Tibial nerve (tissue), 4 donors: ENCODE data around the gene CFAP54. TPM values are rescaled to one million over a fixed set of nuclear protein-coding genes. Genes with fewer than 3 reads are reported as not detected.
"Not testable (repeated sequence)": the region's sequence is repeated elsewhere in the genome, so short reads cannot be mapped to it uniquely, and the experiment has no call there.

Experiments used
- DNase-seq, 2 donors: peaks; one replicate each; pipeline ENCODE4 v3.0.0-alpha.2; 2019; ENCODE audit warnings: low spot score in 2 of 2
- H3K27ac ChIP-seq, 4 donors: fragments of 200-600 bp; sonication (generic) in 3 of 4; one replicate each; pipeline ENCODE4 v1.5.1; 2017 to 2019; ENCODE audit warnings: mild to moderate bottlenecking in 1 of 4
- H3K27me3 ChIP-seq, 2 donors: fragments of 200-600 bp; sonication (generic) in 1 of 2; one replicate each; pipeline versions ENCODE4 v1.5.1 to v1.6.0; 2017 to 2019
- H3K36me3 ChIP-seq, 3 donors: fragments of 200-600 bp; sonication (generic); one replicate each; pipeline ENCODE4 v1.5.1; 2018 to 2019
- H3K4me1 ChIP-seq, 4 donors: fragments of 200-600 bp; sonication (generic) in 3 of 4; one replicate each; pipeline ENCODE4 v1.5.1; 2017 to 2019
- H3K4me3 ChIP-seq, 4 donors: fragments of 200-600 bp; sonication (generic) in 3 of 4; one replicate each; pipeline ENCODE4 v1.5.1; 2017 to 2019; ENCODE audit warnings: mild to moderate bottlenecking in 1 of 4, moderate library complexity in 1 of 4
- H3K9me3 ChIP-seq, 4 donors: fragments of 200-600 bp; sonication (generic) in 3 of 4; one replicate each; pipeline ENCODE4 v1.5.1; 2017 to 2019
- CTCF ChIP-seq, 5 experiments: fragments of 200-600 bp in 3 of 5; fragments of 450-650 bp in 2 of 5; sonication (generic) in 3 of 5; IDR thresholded peaks; one replicate each; pipeline ENCODE4 v1.5.1; 2016 to 2019; ENCODE audit warnings: antibody characterized with exemption in 5 of 5, mild to moderate bottlenecking in 3 of 5, moderate library complexity in 2 of 5
- EP300 ChIP-seq, 2 donors: sonication (generic); formaldehyde crosslinking; IDR thresholded peaks; one replicate each; pipeline ENCODE4 v1.6.1; 2017; ENCODE audit warnings: antibody characterized with exemption in 2 of 2, mild to moderate bottlenecking in 1 of 2
- POLR2A ChIP-seq, 2 donors: fragments of 450-650 bp; IDR thresholded peaks; one replicate each; pipeline ENCODE4 v1.6.1; 2017; ENCODE audit warnings: antibody characterized with exemption in 2 of 2, mild to moderate bottlenecking in 2 of 2, moderate library complexity in 2 of 2
- WGBS, 2 donors: methylation state at CpG; one replicate each; pipeline ENCODE4 v1.1.5; 2018; 5-methylcytosine and 5-hydroxymethylcytosine counted together
- total RNA-seq, 4 donors: library from RNA; depleted of rRNA; stranded (reverse); fragments of >200 nt; gene quantifications; one replicate each; pipeline ENCODE4 v1.1.0, GENCODE V29; 2016

The CFAP54 gene
- total RNA-seq, 4 donors from 2014 or later: 0.87 to 6.7 (median 2.1) TPM

DNA sequence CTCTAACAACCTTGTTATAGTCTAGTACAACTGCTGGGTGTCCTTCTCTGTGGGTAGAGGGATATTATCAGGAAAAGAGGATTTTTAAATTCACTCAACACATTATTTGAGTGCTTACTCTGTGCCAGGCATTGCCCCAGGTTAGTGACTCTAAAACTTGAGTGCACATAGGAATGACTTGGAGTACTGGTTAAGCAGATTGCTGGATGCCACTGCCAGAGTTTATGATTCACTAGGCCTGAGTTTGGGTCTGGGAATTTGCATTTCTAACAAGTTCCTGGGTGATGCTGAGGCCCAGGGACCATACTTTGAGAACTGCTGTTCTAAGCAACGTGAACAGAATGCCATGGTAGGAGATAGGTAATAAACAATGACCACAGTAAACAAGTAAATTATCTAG lies 96.6 kb downstream of the CFAP54 start:
- Histone ChIP-seq H3K27ac (no peak overlapping the region), H3K27me3 (no peaks in the 10 kb centered on the region), H3K4me3 (no peak overlapping the region), H3K4me1 (no peaks in the 10 kb centered on the region), H3K36me3 (no peaks in the 10 kb centered on the region), H3K9me3 (no peaks in the 10 kb centered on the region)
- WGBS, 2 donors: 94 to 97% methylated on average over 1 of the region's 1 CpG
- no peak for TF ChIP-seq EP300 (IDR thresholded peaks at IDR 0.05)
- no peak for TF ChIP-seq CTCF (IDR thresholded peaks at IDR 0.05)
- no peak for TF ChIP-seq POLR2A (IDR thresholded peaks at IDR 0.05)
- DNase-seq: no peak

DNA sequence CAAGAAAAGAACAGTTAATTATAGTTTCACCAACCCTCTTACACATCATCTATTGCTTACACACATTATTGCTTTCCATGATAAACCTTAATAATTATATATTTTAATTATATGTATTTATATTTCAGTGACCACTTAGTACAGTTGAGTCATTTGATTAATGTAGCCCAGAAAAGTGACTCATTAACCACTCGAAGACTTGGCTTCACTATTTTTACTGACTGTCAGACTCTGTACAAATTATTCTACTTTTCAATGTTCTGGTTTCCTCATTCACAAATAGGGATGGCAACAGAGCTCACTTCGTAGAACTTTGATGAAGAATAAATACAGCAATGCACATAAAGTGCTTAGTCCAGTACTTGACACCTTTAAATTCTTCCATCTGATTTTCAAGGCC lies 98.3 kb downstream of the CFAP54 start:
- 76 to 80% methylated on average over 2 of the region's 2 CpGs for WGBS, 2 donors
- no peak overlapping the region for H3K27ac ChIP-seq
- no peak overlapping the region for H3K4me3 ChIP-seq
- TF ChIP-seq EP300 (IDR thresholded peaks at IDR 0.05): no peak
- no peak for TF ChIP-seq CTCF (IDR thresholded peaks at IDR 0.05)
- TF ChIP-seq POLR2A (IDR thresholded peaks at IDR 0.05): no peak
- no peak for DNase-seq
- no peaks in the 10 kb centered on the region for H3K27me3 ChIP-seq
- no peaks in the 10 kb centered on the region for H3K36me3 ChIP-seq
- no peaks in the 10 kb centered on the region for H3K4me1 ChIP-seq
- H3K9me3 ChIP-seq: no peaks in the 10 kb centered on the region

DNA sequence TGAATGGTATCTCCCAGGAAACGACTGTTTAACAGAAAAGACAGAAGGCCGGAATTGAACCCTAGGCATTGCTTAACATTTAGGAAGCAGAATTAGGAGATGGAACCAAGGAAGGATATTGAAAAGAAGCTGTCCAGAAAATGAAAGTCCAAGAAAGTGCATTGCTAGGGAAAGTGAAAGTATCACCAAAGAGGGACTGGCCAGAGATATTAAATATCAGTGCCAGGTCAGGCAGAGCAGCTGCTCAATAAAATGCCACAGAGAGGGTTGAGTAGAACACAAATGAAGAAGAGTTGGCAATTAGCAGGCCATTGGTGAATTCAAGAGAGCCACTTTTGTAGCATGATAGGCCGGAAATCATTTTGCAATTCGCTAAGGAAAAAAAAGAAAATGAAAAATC lies 101.6 kb downstream of the CFAP54 start:
- H3K27me3 ChIP-seq: no peaks in the 10 kb centered on the region
- no peaks in the 10 kb centered on the region for H3K4me1 ChIP-seq
- H3K9me3 ChIP-seq: no peaks in the 10 kb centered on the region
- no peak overlapping the region for H3K27ac ChIP-seq
- TF ChIP-seq EP300 (IDR thresholded peaks at IDR 0.05): no peak
- no peak for TF ChIP-seq POLR2A (IDR thresholded peaks at IDR 0.05)
- no peak for TF ChIP-seq CTCF (IDR thresholded peaks at IDR 0.05)
- H3K4me3 ChIP-seq: no peak overlapping the region
- no peak for DNase-seq
- 64 to 67% methylated on average over 4 of the region's 4 CpGs for WGBS, 2 donors
- no peaks in the 10 kb centered on the region for H3K36me3 ChIP-seq

DNA sequence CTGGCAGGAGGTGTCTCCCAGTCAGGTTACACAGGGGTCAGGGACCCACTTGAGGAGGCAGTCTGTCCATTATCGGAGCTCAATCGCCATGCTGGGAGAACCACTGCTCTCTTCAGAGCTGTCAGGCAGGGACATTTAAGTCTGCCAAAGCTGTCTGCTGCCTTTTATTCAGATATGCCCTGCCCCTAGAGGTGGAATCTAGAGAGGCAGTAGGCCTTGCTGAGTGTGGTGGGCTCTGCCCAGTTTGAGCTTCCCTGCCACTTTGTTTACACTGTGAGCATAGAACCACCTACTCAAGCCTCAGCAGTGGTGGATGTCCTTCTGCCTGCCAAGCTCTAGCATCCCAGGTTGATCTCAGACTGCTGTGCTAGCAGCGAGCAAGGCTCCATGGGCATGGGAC lies 115.0 kb downstream of the CFAP54 start:
- not testable (repeated sequence) for H3K4me3 ChIP-seq, H3K27me3 ChIP-seq, H3K9me3 ChIP-seq, H3K27ac ChIP-seq, H3K4me1 ChIP-seq, H3K36me3 ChIP-seq, DNase-seq
- WGBS, 2 donors: 100% methylated on average over 2 to 3 of the region's 3 CpGs

DNA sequence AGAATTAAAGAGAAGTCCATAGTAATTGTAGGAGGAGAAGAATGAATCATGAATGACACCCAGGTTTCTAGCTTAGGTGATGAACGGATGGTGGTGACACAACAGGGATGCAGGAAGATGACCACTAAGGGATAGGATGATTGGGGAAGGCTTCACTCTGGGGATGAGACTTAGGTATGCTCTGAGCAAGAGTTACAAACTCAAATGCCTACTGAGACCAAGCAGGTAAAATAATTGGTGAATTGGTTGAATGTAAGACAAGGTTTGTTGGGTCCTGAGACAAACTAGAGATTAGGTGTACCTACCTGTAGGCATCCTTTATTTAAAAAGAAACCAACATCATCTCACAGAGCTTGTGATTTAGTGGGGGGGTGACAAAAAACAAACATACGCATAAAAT lies 116.3 kb downstream of the CFAP54 start:
- H3K9me3 ChIP-seq: peaks cover 0 to 8% (median 0%) of the 10 kb centered on the region in 4 donors
- peaks cover 0 to 5% (median 0%) of the 10 kb centered on the region in 3 donors for H3K36me3 ChIP-seq
- H3K4me1 ChIP-seq: no peaks in the 10 kb centered on the region
- H3K4me3 ChIP-seq: no peak overlapping the region
- TF ChIP-seq POLR2A (IDR thresholded peaks at IDR 0.05): no peak
- TF ChIP-seq EP300 (IDR thresholded peaks at IDR 0.05): no peak
- no peak for TF ChIP-seq CTCF (IDR thresholded peaks at IDR 0.05)
- WGBS, 2 donors: 91 to 96% methylated on average over 2 of the region's 2 CpGs
- H3K27ac ChIP-seq: no peak overlapping the region
- no peaks in the 10 kb centered on the region for H3K27me3 ChIP-seq
- DNase-seq: no peak

- H3K27me3 ChIP-seq: no peaks in the 10 kb centered on the region
- WGBS, 2 donors: 74 to 81% methylated on average over 3 of the region's 3 CpGs
- no peak overlapping the region for H3K4me3 ChIP-seq
- H3K4me1 ChIP-seq: no peaks in the 10 kb centered on the region
- no peak for TF ChIP-seq EP300 (IDR thresholded peaks at IDR 0.05)
- no peak for TF ChIP-seq CTCF (IDR thresholded peaks at IDR 0.05)
- no peak for TF ChIP-seq POLR2A (IDR thresholded peaks at IDR 0.05)
- no peak overlapping the region for H3K27ac ChIP-seq
- H3K9me3 ChIP-seq: peaks cover 0 to 11% (median 0%) of the 10 kb centered on the region in 4 donors
- no peak for DNase-seq
- peaks cover 0 to 5% (median 0%) of the 10 kb centered on the region in 3 donors for H3K36me3 ChIP-seq
Measured at GRCh38 chr12:96606134-96606533, 116.8 kb downstream of the CFAP54 start.
